ENCODE measurements around the gene CCNL1. TPM values are rescaled to one million over a fixed set of nuclear protein-coding genes. Genes with fewer than 3 reads are reported as not detected.

CCNL1 gene
- total RNA-seq, 3 donors from 2014 or later: 127 to 146 (median 133) TPM

GRCh38 chr3:157098823-157099185 is 61.1 kb downstream of the CCNL1 start:
- ATAC-seq: no peak
- Histone ChIP-seq H3K9me3 (no peaks in the 10 kb centered on the region), H3K36me3 (ENCODE audit: low read depth) (no peaks in the 10 kb centered on the region), H3K4me1 (ENCODE audit: low read depth) (peaks cover 3% of the 10 kb centered on the region), H3K4me3 (no peak overlapping the region)
- intact Hi-C loops (cut with DNase I, micrococcal nuclease): no loop called here
- DNase-seq: no peak
- TF ChIP-seq CTCF (IDR thresholded peaks at IDR 0.05): no peak

DNA sequence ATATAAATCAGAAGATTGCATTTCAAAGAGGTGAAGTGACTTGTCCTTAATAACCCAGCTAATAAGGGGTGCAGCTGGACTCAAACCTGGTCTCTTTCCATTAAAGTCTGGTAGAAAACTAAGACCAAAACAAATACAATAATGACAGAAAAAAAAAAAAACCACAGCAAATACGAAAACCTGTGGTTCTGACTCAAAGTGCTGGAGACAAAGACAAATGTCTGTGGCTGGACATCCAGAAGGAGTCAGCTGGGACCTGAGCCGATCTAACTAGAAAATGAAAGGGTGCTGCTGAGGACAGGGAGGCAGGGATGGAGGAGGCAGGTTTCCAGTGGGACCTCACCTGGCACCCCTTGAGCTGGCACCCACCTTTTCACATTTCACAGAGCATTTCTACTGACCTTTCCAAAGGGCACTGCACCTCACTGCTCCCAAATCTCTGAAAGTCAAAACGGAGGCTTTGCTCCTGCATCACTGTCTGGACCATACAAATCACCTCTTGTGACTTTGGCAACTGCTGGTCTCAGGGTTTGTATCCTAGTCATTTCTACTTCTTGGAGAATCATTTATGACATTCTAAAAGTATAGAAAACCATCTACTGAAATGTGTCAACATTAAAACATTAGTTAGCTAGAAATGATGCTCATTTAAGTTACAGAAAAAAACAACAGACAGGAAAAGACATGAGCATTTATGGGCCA is 61.7 kb downstream of the CCNL1 start:
- intact Hi-C loops (cut with DNase I, micrococcal nuclease): no loop called here
- no peaks in the 10 kb centered on the region for H3K9me3 ChIP-seq
- no peak for ATAC-seq

More for the DNA sequence above, 61.7 kb downstream of the CCNL1 start:
- no peak for DNase-seq
- Histone ChIP-seq H3K4me1 (ENCODE audit: low read depth) (peaks cover 3% of the 10 kb centered on the region), H3K4me3 (no peak overlapping the region), H3K36me3 (ENCODE audit: low read depth) (no peaks in the 10 kb centered on the region)
- TF ChIP-seq CTCF (IDR thresholded peaks at IDR 0.05): no peak
